ENCODE results near the gene PRPS1L1. TPM values are rescaled to one million over a fixed set of nuclear protein-coding genes. Genes with fewer than 3 reads are reported as not detected.

Gene PRPS1L1
- total RNA-seq, 1 donor from 2014 or later = not detected

DNA sequence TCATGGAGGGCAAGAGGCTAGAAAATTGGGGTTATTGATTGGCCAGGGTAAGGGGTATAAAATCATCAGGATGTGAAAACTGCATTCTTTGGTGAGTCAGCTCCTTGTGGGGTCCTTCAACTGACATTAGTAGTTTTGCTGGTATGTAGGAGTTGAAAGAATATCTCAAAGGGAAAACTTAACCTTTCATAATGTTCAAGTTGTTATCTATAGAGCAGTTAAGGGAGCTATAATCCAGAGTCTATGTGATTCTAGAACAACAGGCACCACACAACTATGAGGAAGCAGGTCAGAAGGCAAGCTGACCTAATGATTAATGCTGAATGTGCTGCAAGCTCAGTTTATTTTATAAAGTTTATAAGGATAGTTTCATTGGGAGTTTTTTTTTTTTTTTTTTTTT is 13.7 kb downstream of the PRPS1L1 start:
- no peak for DNase-seq (ENCODE audit: low spot score)

DNA sequence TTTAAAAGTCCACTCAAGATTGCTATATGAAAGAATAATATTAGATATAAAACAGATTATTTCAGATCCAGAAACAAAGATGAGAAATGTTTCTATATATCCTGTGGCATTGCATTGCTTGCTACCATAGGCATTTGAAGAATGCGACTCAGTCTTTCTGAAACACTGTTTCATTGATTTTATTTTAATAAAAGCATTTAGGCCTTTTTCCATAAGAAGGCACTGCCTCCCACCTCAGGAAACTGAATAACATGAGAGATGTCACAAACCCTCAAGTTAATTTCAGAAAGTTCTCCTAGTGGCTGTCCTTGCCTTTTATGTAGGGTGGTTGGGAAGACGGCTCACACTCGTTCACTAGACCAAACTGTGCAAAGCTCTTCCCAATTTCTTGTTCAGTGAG is 23.3 kb downstream of the PRPS1L1 start:
- no peak for DNase-seq (ENCODE audit: low spot score)

DNA sequence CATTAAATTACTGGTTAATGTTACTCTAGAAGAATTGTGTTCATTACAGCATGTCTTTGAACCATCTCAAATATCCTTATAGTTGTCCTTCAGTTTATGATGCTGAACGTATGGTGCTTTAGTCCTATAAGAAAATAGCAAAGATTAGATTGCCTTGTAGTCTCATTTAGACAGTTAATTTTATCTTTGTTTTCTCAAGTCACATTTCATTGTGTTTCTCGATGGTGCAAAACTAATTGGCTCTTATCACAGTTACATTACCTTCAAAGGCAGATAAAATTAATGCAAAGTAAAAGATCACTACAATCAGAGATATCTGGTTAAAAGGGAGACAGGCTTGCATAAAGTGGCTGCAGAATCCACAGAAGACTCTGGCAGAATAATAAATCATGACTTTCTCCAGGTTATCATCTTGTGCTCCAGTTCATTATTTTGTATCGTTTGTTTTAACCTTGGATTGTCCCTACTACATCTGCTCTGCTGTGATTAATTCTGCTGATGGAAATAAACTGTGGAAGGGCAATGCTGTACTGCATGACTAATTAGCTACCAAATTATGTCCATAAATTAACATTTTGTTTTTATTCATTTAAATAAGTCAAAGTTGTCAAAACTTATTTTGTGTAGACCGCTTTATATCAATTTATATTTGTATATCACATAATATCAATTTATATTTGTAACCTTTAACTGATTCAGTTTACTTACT is 24.2 kb downstream of the PRPS1L1 start:
- no peak for DNase-seq (ENCODE audit: low spot score)

DNA sequence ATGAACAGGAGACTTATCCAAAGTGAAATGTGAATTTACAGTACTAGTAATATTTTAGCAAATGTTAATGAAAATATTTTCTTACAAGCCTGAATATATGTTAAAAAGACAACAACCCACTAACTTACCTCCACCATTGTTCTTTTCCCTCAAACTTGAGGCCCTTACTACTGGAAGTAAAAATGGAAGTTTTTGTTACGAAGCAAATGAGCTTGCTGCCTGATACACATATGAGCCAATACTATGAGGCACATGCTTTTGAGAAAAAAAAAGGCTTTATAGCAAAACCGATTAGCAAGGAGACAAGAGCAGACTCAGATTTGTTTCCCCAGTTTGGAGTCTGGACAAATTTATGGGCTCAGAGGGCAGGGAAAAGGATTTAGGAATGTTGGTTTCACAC is 29.0 kb downstream of the PRPS1L1 start:
- DNase-seq (ENCODE audit: low spot score) = no peak

DNA sequence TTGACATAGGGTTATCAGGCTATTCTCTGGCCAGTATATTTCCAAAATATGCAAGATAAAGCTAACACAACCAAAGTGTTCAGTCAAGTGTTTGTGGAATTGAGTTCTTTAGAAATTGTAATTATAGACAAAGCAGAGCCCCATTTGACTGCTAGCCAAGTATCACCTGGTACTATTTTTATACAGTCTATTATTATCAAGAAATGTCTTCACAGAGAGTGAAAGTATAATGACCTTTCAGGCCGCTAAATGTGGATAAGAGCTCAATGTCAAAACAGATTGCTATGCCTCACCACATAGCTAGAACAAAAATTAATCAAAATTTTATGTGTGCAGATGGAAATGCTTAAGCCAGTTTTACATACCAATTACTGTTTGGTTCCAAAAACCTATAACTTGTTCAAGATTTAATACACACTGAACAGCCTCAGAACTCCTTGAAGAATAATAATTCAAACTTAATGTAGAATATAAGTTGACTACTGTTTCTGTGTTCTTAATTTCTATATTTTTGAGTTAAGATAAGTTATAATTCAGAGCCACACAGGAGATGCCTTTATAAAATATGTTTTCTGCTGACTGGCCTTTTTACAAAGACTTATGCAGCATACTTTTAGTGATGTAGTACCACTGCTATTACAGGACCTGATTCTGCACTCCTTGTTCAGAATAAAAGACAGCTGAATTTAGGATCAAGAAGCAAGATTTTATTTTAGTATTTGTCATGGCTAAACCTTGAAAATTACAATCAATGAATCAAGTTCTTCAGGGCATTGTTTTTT is 31.0 kb downstream of the PRPS1L1 start:
- DNase-seq (ENCODE audit: low spot score) = no peak

DNA sequence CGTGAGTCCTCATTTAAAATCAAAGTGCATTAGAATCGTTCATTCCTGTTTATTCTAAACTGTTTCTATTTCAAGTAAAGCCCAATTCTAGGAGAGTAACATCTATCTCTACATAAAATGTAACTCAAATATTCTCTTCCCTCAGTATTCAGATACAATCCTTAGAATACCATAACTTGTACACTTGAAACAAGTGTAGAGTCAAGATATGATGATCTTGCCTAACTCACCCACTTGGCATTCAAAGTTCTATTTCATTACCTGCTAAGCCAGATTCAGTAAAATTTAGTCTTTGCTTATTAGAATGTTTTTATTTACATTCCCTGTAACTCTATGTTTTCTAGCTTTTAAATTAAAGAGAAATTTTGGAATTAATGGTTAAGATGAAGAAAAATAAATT is 31.6 kb downstream of the PRPS1L1 start:
- DNase-seq (ENCODE audit: low spot score) = no peak

DNA sequence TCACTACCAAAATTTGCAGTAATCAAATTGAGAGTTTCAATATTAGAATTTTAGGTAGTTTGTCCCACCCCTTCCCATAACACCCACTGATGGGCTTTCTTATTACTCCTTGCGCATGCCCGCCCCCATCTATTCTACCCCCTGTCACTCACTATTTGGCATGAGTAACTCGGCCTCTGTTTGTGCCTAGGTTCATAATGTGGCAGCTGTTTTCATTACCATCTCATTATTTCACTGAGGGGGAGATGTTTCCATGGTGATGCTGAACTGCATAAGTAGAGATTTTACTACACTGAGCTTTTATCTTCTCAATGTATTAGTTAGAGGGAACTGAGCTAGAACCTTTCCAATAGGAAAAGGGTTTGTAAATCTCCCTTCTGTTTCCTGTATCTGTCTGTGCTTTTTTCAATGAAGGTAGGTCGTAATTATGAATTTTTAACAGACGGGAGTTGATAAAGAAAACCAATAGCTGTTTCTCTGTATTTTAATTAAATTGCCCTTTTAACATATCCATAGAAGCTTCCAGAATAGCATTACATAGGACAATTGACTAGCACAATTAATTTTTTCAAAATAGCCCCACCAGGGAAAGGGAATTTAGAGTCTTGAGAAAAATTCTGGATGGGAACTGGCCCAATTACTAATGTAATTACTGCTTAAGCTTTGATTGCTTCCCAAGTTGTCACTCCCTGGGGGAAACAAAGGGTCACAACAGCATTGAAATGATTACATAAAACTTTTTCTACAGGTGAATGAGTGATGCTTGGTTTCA is 33.4 kb downstream of the PRPS1L1 start:
- DNase-seq (ENCODE audit: low spot score) = no peak

DNA sequence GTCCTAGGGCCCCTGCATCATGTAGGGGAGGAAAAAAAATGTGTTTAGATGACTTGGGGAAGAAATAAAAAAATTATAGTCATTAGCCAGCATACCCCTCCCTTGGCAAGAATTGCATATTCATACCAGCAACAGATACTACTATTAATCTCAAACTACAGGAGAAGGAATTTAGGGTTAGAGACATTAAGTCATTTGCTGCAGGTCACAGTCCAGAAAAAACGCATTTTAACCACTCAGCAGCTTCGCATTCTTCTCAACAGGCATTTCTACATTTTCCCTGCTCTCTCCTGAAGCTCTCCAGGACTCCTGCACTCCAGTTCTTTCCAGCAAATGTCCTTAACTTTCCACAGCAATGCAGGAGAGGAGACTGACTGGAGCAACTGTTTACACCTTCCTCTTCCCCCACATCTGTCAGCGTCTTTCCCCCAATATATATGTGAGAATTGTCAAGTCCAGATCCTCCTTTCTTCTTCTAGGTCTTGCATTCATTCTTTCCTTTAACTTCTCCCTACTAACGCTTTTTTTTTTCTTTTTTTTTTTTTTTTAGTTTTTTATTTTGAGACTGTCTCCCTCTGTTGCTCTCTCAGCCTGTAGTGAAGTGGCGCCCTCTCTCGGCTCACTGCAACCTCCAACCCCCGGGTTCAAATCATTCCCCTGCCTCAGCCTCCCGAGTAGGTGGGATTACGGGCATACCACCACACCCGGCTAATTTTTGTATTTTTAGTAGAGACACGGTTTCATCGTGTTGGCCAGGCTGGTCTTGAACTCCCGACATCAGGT is 35.6 kb downstream of the PRPS1L1 start:
- no peak for DNase-seq (ENCODE audit: low spot score)

DNA sequence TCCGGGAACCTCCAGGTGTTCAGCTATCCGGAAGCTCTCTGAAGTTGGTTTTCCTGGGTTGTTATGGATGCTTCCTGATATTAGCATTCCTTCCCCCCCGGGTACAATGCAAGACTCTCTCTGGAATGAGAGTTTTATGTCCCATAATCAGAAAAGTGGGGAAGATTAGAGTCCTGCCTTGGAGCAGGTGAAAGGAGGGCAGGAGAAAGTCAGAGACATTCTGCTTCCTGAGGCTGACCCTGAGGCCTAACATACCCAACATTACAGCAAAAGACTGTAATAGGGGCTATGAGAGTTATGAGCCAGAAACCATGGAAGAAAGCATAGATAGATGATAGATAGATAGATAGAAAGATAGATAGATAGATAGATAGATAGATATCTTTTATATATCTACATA is 36.9 kb downstream of the PRPS1L1 start:
- no peak for DNase-seq (ENCODE audit: low spot score)

DNA sequence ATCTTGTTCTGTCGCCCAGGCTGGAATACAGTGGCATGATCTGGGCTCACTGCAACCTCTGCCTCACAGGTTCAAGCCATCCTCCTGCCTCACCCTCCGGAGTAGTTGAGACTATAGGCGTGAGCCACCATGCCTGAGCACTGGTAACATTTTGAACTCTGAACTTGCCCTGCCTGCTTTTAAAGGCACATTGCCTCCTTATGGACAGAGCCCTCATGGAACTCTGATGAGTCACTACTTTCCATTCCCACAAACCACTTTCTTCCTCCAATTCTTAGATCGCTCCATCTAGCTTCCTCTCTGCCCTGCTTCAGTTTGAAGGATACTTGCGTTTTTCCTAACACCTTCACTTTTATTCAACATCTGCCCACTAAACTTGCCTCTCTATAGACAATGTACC is 38.1 kb downstream of the PRPS1L1 start:
- no peak for DNase-seq (ENCODE audit: low spot score)

DNA sequence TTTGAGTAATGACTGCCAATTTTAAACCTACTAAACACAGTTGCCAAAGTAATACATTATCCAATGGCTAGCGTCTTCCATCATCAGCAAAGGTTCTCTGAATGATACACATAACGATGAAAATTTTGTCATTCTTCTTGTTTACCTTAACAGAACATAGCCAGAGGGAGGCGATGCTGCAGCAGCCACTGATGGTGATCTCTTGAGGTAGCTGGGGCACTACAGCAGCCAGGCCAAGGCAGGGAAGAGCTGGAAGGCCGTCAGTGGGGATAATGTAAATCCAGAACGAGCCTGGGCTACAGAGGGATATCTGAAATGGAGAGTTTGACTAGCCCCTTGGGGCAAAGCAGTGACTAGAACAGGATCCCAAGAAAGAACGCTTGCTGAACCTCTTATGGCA is 38.8 kb downstream of the PRPS1L1 start:
- no peak for DNase-seq (ENCODE audit: low spot score)

DNA sequence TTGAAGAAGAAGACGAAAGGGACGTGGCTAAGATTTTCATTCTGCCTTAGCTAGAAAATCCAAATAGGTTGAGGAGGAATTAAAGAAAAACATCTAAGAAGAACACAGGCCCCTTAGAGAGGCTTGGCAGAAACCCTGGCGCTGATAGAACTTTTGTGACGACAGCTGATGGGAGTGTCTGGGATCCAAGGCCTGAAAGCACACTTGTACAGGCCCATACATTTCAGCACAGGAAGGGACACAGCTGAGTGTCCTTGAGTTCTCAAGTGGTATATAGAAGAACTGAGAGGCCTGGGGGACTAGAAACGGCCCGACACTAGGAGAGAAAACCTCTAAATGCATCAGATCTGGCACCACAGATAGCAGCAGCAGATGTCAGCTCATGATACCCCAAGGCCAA is 39.5 kb downstream of the PRPS1L1 start:
- DNase-seq (ENCODE audit: low spot score) = no peak

DNA sequence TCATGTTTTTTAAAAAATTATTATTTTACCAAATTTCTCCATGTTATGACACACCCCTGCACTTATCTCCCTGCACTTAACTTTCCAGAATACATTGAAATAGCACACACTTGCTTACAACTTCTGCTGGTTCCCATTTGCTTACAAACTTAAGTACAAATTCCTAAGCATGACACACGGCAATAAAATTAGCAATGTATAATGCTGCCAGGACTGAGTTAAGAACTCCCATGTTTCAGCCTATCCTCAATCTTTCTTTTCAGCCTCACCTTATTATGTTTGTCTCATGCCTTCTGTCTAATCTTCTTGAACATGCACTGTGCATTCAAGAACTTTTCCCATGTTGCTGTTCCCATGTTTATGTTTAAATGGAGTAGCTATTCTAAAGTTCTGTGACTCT is 40.8 kb downstream of the PRPS1L1 start:
- DNase-seq (ENCODE audit: low spot score) = no peak

DNA sequence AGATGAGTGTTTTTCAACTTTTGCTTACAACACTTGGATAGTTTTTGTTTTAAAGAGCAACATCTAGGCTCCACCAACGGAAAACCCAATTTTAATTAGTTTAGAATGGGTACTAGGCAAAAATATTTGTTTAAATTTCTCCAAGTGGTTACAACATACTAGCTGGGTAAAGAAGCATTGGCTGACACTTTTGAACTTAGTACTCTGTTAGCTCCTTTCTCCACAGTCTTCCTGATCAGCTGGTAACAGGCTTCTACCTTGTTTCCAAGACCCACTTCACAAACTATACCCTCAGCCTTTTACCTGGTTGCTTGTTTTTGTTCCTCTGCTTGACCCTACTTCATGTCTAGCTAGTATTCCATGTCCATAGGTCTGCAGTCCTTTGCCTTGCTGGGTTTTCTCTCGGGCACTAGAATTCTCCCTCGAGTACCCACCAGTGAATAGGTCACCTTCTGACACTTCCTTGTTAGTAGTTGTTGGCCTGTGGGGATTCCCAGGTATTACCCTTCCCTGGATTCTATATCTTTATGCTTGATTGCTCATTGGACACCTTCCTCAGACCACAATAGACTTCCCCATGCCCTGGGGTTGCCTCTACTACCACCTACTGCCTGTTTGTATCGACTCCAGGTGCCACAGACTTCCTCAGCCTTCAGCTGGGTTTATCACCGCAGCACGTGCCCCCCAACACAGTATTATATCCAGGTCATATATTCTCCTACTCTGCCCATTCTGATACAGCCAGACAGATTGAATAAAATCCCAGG is 42.0 kb downstream of the PRPS1L1 start:
- DNase-seq (ENCODE audit: low spot score) = no peak

DNA sequence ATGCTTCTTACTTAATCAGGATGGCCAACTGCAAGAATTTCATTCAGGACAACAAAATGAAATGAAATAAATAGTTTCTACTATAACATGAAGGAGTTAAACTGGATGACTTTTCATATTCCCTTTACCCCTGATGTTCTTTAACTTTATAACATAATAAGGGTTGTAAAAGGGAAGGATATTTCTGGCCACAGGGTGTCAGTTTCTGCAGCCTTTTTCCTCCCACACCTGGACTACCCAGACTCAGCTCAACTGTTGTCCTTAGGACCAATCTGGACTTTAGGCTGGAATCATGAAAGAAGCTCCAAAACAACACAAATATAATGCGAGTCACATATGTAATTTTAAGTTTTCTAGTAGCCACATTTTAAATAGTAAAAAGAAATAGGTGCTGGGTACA is 43.4 kb downstream of the PRPS1L1 start:
- DNase-seq (ENCODE audit: low spot score) = no peak

DNA sequence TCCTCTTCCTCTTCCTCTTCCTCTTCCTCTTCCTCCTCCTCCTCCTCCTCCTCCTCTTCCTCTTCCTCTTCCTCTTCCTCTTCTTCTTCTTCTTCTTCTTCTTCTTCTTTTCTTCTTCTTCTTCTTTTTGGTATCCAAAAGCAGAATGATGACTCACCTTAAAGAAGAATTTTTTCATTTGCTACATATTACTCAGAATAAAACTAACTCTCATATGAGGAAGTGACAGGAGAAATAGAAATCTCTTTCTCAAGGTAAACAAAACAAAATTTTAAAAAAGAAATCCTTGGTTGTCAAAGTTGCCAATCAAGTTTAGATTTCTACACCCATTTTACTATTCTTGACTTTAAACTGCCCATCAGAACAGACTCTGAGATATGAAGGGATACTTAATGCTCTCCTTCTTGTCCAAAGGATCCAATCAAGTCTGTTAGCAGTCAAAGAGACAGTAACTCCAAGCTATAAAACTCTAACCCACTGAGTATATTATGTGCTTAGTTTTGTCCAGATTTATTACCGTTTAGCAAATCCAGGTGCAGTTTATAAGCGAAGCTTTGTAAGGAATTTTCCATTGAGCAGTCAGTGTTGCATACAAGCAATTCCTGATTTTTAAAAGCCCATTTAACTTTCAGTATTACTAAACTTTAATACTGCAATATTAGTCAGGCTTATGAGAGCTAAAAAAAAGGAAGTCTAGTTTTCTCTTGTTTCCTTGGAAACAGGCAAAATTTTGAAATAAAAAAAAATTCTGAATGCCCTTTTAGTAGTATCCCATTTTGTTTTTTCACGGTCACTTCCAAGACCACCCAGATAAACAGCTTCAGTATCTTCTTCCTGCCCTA is 44.2 kb downstream of the PRPS1L1 start:
- no peak for DNase-seq (ENCODE audit: low spot score)

DNA sequence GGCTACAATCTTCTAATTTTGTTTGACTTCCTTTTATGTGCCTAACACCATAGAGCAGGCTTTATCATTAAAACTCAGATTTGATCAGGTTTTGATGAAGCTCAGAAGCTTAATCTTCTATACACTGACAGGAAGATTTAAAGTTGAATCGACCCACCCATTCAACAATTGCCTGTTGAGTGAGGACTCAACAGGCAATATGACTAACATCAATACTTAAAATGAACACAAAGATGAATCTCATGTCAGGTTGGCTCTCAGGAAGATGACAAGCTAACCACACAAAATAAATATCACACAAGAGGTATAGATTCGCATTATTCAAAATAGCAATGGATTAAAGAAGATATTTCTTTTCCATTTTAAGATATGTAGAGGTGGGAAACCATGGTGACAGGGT is 50.7 kb downstream of the PRPS1L1 start:
- DNase-seq (ENCODE audit: low spot score) = no peak

Data from mucosa of gallbladder (tissue), 1 donor.